Neural progenitor cell (in vitro differentiated cells): ENCODE measurements around the gene LRRC75A.
"Not testable (repeated sequence)": the region's sequence is repeated elsewhere in the genome, so short reads cannot be mapped to it uniquely, and the experiment has no call there.

ENCODE experiments used
- EZH2 ChIP-seq: fragments of 200-600 bp; sonication (generic); IDR thresholded peaks from 2 replicates; pipeline ENCODE4 v1.6.1; 2017; ENCODE audit warnings: antibody characterized with exemption, mild to moderate bottlenecking, moderate library complexity
- EZH2phosphoT487 ChIP-seq: fragments of 200-600 bp; sonication (generic); IDR thresholded peaks from 2 replicates; pipeline ENCODE4 v1.6.1; 2017; ENCODE audit warnings: antibody characterized with exemption
- TF ChIP-seq, protein P1 (sequence below): fragments of 200-600 bp; sonication (generic); IDR thresholded peaks from 2 replicates; pipeline ENCODE4 v1.5.1; 2017; ENCODE audit warnings: antibody characterized with exemption, mild to moderate bottlenecking

DNA sequence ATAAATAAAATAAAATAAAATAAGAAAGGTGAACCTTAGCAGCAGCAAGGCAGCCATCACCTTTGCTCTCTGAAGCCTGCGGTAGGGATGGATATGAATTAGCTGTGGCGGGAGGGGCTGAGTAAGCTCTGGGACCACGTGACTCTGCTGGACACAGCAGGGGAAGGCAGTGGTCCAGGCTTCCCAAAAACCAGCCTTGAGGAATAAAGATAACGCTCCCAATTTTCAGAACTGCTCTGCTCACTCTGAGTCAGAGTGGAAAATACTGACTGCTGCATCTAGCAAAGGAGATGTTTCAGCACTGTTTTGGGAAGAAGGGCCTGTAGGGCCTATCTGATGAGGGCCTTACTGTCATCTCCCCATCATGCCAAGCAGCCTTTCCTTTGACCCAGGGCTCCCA is 96.1 kb downstream of the LRRC75A start:
- TF ChIP-seq EZH2, EZH2phosphoT487: not testable (repeated sequence)
- TF ChIP-seq, protein P1, sequence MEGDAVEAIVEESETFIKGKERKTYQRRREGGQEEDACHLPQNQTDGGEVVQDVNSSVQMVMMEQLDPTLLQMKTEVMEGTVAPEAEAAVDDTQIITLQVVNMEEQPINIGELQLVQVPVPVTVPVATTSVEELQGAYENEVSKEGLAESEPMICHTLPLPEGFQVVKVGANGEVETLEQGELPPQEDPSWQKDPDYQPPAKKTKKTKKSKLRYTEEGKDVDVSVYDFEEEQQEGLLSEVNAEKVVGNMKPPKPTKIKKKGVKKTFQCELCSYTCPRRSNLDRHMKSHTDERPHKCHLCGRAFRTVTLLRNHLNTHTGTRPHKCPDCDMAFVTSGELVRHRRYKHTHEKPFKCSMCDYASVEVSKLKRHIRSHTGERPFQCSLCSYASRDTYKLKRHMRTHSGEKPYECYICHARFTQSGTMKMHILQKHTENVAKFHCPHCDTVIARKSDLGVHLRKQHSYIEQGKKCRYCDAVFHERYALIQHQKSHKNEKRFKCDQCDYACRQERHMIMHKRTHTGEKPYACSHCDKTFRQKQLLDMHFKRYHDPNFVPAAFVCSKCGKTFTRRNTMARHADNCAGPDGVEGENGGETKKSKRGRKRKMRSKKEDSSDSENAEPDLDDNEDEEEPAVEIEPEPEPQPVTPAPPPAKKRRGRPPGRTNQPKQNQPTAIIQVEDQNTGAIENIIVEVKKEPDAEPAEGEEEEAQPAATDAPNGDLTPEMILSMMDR: not testable (repeated sequence)
